Thyroid gland (tissue), 4 donors: ENCODE data around the gene ECT2L.

Source experiments
- CTCF ChIP-seq, 6 experiments: fragments of 200-600 bp in 3 of 6; fragments of 450-650 bp in 3 of 6; sonication (generic) in 3 of 6; IDR thresholded peaks; one replicate each; pipeline ENCODE4 v1.5.1; 2016 to 2019; ENCODE audit warnings: antibody characterized with exemption in 6 of 6, mild to moderate bottlenecking in 2 of 6, inconsistent platforms in 1 of 6, moderate library complexity in 1 of 6
- POLR2A ChIP-seq, 2 donors: fragments of 450-650 bp; IDR thresholded peaks; one replicate each; pipeline ENCODE4 v1.6.1; 2017; ENCODE audit warnings: antibody characterized with exemption in 2 of 2, mild to moderate bottlenecking in 2 of 2, moderate library complexity in 1 of 2

- no peak for TF ChIP-seq CTCF (IDR thresholded peaks at IDR 0.05)
- TF ChIP-seq POLR2A (IDR thresholded peaks at IDR 0.05) = peak in 1 of 2 donors; percentile 46
Observed at GRCh38 chr6:138817799-138818198, 21.9 kb downstream of the ECT2L start.
